D721Med (cell line): ENCODE data around the gene CCND3.

ENCODE experiments used
- DNase-seq: peaks from one replicate; pipeline ENCODE4 v3.0.0; 2011; ENCODE audit warnings: low spot score; ENCODE audit not compliant: insufficient read length
- FAIRE-seq: peaks from 2 replicates; lab custom pipeline; 2011; peaks lifted over from hg19 to GRCh38; lab: Jason Lieb, UNC
- CTCF ChIP-seq: IDR thresholded peaks from 2 replicates; pipeline ENCODE4 v1.5.1; 2012; ENCODE audit warnings: mild to moderate bottlenecking, control low read depth; ENCODE audit not compliant: insufficient read depth; ENCODE audit errors: missing control alignments

Gene CCND3

GRCh38 chr6:41972826-41973225, 31.2 kb upstream of the CCND3 start:
- FAIRE-seq (no peak), DNase-seq (no peak)
- no peak for TF ChIP-seq CTCF

- no peak for FAIRE-seq
- TF ChIP-seq CTCF: no peak
- DNase-seq: no peak
Measured at GRCh38 chr6:41970436-41970846, 28.8 kb upstream of the CCND3 start.

GRCh38 chr6:41967312-41968287, 26.0 kb upstream of the CCND3 start:
- DNase-seq (no peak), FAIRE-seq (no peak)
- TF ChIP-seq CTCF: no peak

GRCh38 chr6:41966961-41967311, 25.3 kb upstream of the CCND3 start:
- no peak for TF ChIP-seq CTCF
- no peak for DNase-seq
- no peak for FAIRE-seq

- no peak for FAIRE-seq
- TF ChIP-seq CTCF: no peak
- no peak for DNase-seq
Measured at GRCh38 chr6:41966214-41966920, 24.8 kb upstream of the CCND3 start.

GRCh38 chr6:41965429-41966213, 24.0 kb upstream of the CCND3 start:
- DNase-seq (no peak), FAIRE-seq (no peak)
- no peak for TF ChIP-seq CTCF
